ENCODE results near the gene EPB41L5. TPM values are rescaled to one million over a fixed set of nuclear protein-coding genes. Genes with fewer than 3 reads are reported as not detected.
"Not testable (repeated sequence)": the region's sequence is repeated elsewhere in the genome, so short reads cannot be mapped to it uniquely, and the experiment has no call there.

EPB41L5 gene
- total RNA-seq, 1 donor from 2014 or later, result 14.9 TPM

DNA sequence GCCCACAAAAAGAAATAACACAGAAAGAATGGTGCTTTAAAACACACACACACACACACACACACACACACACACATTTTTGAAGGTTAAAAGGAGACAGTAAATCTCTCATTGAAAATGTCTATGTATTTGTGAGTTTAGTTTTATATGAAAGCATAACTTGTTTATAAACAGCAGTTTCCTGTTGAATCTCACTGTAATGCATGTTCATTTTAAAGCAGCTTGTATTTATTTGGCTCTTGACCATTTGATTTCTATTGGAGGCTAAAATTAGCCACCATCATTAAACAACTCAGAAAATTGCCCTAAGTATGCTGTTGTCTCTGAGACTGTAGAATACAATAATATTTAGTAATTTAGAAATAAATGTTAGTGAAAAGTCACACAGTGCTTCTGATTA is 115.3 kb downstream of the EPB41L5 start:
- Mint-ChIP-seq H3K4me1 (ENCODE audit: unreplicated experiment) (peaks cover 15% of the 10 kb centered on the region), H3K9me3 (ENCODE audit: unreplicated experiment) (no peaks in the 10 kb centered on the region), H3K27ac (ENCODE audit: unreplicated experiment) (no peak overlapping the region), H3K36me3 (ENCODE audit: unreplicated experiment) (peaks cover 11% of the 10 kb centered on the region), H3K27me3 (ENCODE audit: unreplicated experiment) (no peaks in the 10 kb centered on the region), H3K4me3 (ENCODE audit: unreplicated experiment) (no peak overlapping the region)
- TF ChIP-seq, protein P1, sequence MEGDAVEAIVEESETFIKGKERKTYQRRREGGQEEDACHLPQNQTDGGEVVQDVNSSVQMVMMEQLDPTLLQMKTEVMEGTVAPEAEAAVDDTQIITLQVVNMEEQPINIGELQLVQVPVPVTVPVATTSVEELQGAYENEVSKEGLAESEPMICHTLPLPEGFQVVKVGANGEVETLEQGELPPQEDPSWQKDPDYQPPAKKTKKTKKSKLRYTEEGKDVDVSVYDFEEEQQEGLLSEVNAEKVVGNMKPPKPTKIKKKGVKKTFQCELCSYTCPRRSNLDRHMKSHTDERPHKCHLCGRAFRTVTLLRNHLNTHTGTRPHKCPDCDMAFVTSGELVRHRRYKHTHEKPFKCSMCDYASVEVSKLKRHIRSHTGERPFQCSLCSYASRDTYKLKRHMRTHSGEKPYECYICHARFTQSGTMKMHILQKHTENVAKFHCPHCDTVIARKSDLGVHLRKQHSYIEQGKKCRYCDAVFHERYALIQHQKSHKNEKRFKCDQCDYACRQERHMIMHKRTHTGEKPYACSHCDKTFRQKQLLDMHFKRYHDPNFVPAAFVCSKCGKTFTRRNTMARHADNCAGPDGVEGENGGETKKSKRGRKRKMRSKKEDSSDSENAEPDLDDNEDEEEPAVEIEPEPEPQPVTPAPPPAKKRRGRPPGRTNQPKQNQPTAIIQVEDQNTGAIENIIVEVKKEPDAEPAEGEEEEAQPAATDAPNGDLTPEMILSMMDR (IDR thresholded peaks at IDR 0.05), result no peak
- no peak for DNase-seq (ENCODE audit: extremely low spot score, unreplicated experiment)

DNA sequence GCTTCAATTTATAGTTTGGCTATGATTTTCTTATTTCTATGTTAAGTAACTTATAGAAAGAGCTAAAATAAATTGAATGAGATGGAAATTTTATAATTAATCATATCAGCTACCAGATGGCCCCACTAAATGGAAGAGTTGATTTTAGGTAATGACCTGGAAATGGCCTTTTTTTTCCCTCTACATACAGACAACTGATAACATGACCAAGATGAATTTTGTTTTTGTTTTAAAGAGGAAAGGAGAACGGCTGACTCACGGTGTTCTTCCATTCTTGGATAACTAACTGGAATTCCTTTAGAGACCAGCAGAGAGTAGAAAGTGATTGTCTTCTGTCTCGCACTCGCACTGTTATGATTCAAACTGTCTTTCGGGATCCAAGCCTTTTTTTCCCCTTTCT is 119.3 kb downstream of the EPB41L5 start:
- Mint-ChIP-seq H3K36me3 (ENCODE audit: unreplicated experiment) (peaks cover 30% of the 10 kb centered on the region), H3K27ac (ENCODE audit: unreplicated experiment) (peak overlapping the region; percentile 48)
- no peak for DNase-seq (ENCODE audit: extremely low spot score, unreplicated experiment)

GRCh38 chr2:120132691-120133090 is 119.8 kb downstream of the EPB41L5 start:
- DNase-seq (ENCODE audit: extremely low spot score, unreplicated experiment), result no peak
- Mint-ChIP-seq H3K4me1 (ENCODE audit: unreplicated experiment) (peaks cover 27% of the 10 kb centered on the region), H3K27me3 (ENCODE audit: unreplicated experiment) (no peaks in the 10 kb centered on the region), H3K36me3 (ENCODE audit: unreplicated experiment) (peaks cover 30% of the 10 kb centered on the region), H3K27ac (ENCODE audit: unreplicated experiment) (peak overlapping the region; percentile 48), H3K4me3 (ENCODE audit: unreplicated experiment) (peak overlapping the region; percentile 23), H3K9me3 (ENCODE audit: unreplicated experiment) (peaks cover 13% of the 10 kb centered on the region)
- TF ChIP-seq, protein P1 (IDR thresholded peaks at IDR 0.05), result no peak

More for the DNA sequence above, 119.3 kb downstream of the EPB41L5 start:
- TF ChIP-seq, protein P1 (IDR thresholded peaks at IDR 0.05), result no peak
- Mint-ChIP-seq H3K4me1 (ENCODE audit: unreplicated experiment) (peaks cover 27% of the 10 kb centered on the region), H3K9me3 (ENCODE audit: unreplicated experiment) (peaks cover 10% of the 10 kb centered on the region), H3K27me3 (ENCODE audit: unreplicated experiment) (no peaks in the 10 kb centered on the region), H3K4me3 (ENCODE audit: unreplicated experiment) (peak overlapping the region; percentile 23)

DNA sequence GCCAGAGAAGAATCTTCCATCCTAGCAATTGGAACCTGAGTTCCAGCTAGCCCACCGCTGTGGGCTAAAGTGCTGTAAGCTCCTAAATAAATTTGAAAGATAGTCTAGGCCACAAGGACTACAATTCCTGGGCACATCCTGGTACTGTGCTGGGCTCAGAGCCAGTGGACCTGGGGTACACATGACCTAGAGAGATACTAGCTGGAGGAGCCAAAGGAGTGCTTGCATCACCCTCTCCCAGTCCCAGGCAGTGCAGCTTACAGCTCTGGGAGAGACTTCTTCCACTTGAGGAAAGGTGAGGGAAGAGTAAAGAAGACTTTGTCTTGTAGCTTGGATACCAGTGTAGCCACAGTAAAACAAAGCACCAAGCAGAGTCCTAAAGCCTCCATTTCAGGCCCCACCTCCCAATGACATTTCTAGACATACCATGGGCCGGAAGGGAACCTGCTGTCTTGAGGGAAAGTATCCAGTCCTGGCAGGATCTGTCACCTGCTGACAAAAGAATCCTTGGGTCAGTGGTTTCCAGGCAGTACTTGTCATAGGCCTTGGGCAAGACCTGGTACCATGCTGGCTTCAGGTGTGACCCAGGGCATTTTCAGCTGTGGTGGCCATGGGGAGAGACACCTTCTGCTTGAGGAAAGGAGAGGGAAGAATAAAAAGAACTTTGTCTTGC is 120.8 kb downstream of the EPB41L5 start:
- H3K36me3 Mint-ChIP-seq (ENCODE audit: unreplicated experiment), result peaks cover 30% of the 10 kb centered on the region
- DNase-seq (ENCODE audit: extremely low spot score, unreplicated experiment), result no peak
- no peak overlapping the region for H3K4me3 Mint-ChIP-seq (ENCODE audit: unreplicated experiment)
- no peaks in the 10 kb centered on the region for H3K27me3 Mint-ChIP-seq (ENCODE audit: unreplicated experiment)
- no peak overlapping the region for H3K27ac Mint-ChIP-seq (ENCODE audit: unreplicated experiment)
- H3K9me3 Mint-ChIP-seq (ENCODE audit: unreplicated experiment), result peaks cover 18% of the 10 kb centered on the region
- peaks cover 27% of the 10 kb centered on the region for H3K4me1 Mint-ChIP-seq (ENCODE audit: unreplicated experiment)
- TF ChIP-seq, protein P1 (IDR thresholded peaks at IDR 0.05), result no peak

GRCh38 chr2:120134263-120134662 is 121.4 kb downstream of the EPB41L5 start:
- peaks cover 27% of the 10 kb centered on the region for H3K4me1 Mint-ChIP-seq (ENCODE audit: unreplicated experiment)
- H3K27me3 Mint-ChIP-seq (ENCODE audit: unreplicated experiment), result no peaks in the 10 kb centered on the region
- no peak overlapping the region for H3K27ac Mint-ChIP-seq (ENCODE audit: unreplicated experiment)
- peaks cover 33% of the 10 kb centered on the region for H3K36me3 Mint-ChIP-seq (ENCODE audit: unreplicated experiment)
- TF ChIP-seq, protein P1 (IDR thresholded peaks at IDR 0.05), result no peak
- H3K9me3 Mint-ChIP-seq (ENCODE audit: unreplicated experiment), result peaks cover 23% of the 10 kb centered on the region
- DNase-seq (ENCODE audit: extremely low spot score, unreplicated experiment), result no peak
- H3K4me3 Mint-ChIP-seq (ENCODE audit: unreplicated experiment), result no peak overlapping the region

DNA sequence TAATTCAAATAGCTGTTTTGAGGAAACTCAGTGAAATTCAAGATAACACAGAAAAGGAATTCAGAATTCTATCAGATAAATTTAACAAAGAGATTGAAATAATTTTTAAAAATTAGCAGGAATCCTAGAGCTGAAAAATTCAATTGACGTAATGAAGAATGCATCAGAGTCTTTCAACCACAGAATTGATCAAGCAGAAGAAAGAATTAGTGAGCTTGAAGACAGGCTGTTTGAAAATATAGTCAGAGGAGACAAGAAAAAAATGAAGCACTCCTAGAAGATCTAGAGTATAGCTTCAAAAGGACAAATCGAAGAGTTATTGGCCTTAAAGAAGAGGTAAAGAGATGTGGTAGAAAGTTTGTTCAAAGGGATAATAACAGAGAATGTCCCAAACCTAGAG is 122.1 kb downstream of the EPB41L5 start:
- Mint-ChIP-seq H3K36me3 (ENCODE audit: unreplicated experiment) (peaks cover 31% of the 10 kb centered on the region), H3K4me1 (ENCODE audit: unreplicated experiment) (peaks cover 27% of the 10 kb centered on the region), H3K9me3 (ENCODE audit: unreplicated experiment) (peaks cover 25% of the 10 kb centered on the region)
- H3K4me3 Mint-ChIP-seq (ENCODE audit: unreplicated experiment); H3K27me3 Mint-ChIP-seq (ENCODE audit: unreplicated experiment); H3K27ac Mint-ChIP-seq (ENCODE audit: unreplicated experiment); DNase-seq (ENCODE audit: extremely low spot score, unreplicated experiment): not testable (repeated sequence)
